Mesenteric fat pad (tissue), 1 donor: ENCODE measurements around the gene PABPN1. TPM values are rescaled to one million over a fixed set of nuclear protein-coding genes. Genes with fewer than 3 reads are reported as not detected.

Experiments
- total RNA-seq: library from RNA; stranded (reverse); fragmentation: NEBNext Ultra II Directional; extraction: Animal tissue kit (Norgen Biotek cat#: 25700); gene quantifications from one replicate; pipeline ENCODE4 v1.2.1, GENCODE V29; 2021
- donor health status: DM: yes; HTN: yes; CAD: no.

Gene PABPN1
- total RNA-seq, 1 donor from 2014 or later = 129 TPM

Other genes with a start within 250 kb of the PABPN1 start
- gene ACIN1, start 226.3 kb upstream of the PABPN1 start, total RNA-seq = 137 TPM
- 50.5 TPM for gene C14orf119, start 226.0 kb upstream of the PABPN1 start, total RNA-seq
- not detected for gene CIROP, start 216.5 kb upstream of the PABPN1 start, total RNA-seq
- gene CEBPE, start 202.2 kb upstream of the PABPN1 start, total RNA-seq = not detected
- gene SLC7A8, start 137.8 kb upstream of the PABPN1 start, total RNA-seq = 33.4 TPM
- not detected for gene RNF212B, start 83.5 kb upstream of the PABPN1 start, total RNA-seq
- 6.8 TPM for gene HOMEZ, start 35.3 kb upstream of the PABPN1 start, total RNA-seq
- 8.0 TPM for gene PPP1R3E, start 18.6 kb upstream of the PABPN1 start, total RNA-seq
- gene BCL2L2, start 14.6 kb upstream of the PABPN1 start, total RNA-seq = 60.1 TPM
- 7.0 TPM for gene SLC22A17, start 31.4 kb downstream of the PABPN1 start, total RNA-seq
- 15.5 TPM for gene EFS, start 43.7 kb downstream of the PABPN1 start, total RNA-seq
- not detected for gene IL25, start 51.4 kb downstream of the PABPN1 start, total RNA-seq
- not detected for gene CMTM5, start 55.6 kb downstream of the PABPN1 start, total RNA-seq
- gene MYH6, start 86.8 kb downstream of the PABPN1 start, total RNA-seq = not detected
- gene MYH7, start 114.2 kb downstream of the PABPN1 start, total RNA-seq = not detected
- 29.7 TPM for gene NGDN, start 148.2 kb downstream of the PABPN1 start, total RNA-seq
- gene ZFHX2, start 230.3 kb downstream of the PABPN1 start, total RNA-seq = 3.1 TPM
- 16.7 TPM for gene THTPA, start 234.8 kb downstream of the PABPN1 start, total RNA-seq
- 32.8 TPM for gene AP1G2, start 246.3 kb downstream of the PABPN1 start, total RNA-seq